GM18951 (cell line): ENCODE measurements around the gene EPHB6.

Experiments
- POLR2A ChIP-seq: IDR thresholded peaks from 4 replicates; pipeline ENCODE4 v1.6.1; 2011; ENCODE audit warnings: mild to moderate bottlenecking; ENCODE audit not compliant: insufficient read length, insufficient read depth; ENCODE audit errors: extremely low read depth
- in situ Hi-C: fragments of 300-500 bp; cut with MboI; formaldehyde crosslinking; loops from one replicate; pipeline ENCODE4 v1.12.0; 2022; ENCODE audit warnings: low sequenced_read_pairs, mixed read lengths, inconsistent platforms; ENCODE audit not compliant: unreplicated experiment

EPHB6 gene

DNA sequence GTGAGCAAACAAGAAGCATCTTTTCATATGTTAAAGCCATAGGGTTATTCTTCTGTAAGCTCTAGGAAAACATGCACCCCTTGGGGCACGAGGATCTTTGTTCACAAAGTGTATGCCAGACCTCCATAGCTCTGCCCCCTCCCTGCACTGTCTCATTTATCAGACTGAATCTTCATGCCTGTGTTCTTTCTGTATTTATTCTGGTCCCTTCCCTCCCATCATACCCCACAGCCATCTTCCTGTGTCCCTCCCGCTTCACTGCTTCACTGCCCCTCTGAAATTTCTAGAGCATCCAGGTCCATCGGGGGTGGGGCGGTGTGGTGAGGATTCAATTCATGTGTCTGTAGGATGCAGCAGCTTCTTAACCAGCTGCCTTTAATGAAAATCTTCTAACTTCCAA, 7.5 kb downstream of the EPHB6 start:
- in situ Hi-C loops: loop anchor here (25.0 kb wide), 1 partner anchor 350 kb away; the partner anchor contains the start of gene TAS2R40
- no peak for TF ChIP-seq POLR2A

DNA sequence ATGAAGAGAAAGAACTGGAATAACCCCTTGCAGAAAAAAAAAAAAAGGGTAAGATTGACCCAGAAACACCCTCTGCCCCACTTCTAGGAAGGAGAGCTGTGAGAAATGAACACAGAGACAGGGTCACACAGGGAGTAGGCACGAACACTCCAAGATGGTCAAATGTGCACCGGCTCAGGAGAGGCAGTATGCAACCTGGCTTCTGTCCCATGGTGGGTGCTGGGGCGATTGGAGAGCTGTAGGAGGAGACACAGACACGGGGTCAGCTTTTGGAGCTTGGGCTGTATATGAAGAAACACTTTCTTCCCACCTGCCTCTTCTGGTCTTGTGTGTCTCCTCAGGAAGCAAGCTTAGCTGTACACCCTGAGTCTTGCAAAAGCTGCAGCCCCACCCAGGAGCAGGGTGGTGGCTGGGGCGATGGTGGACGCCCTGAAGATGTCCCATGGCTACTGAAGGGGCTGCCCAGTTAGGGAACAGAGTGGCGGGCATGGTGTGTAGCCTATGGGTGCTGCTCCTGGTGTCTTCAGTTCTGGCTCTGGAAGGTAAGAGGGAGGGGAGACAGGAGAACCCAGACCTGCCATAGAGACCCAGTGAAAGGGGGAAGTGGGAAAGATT, 8.0 kb downstream of the EPHB6 start:
- in situ Hi-C loops: loop anchor here (25.0 kb wide), 1 partner anchor 349 kb away; the partner anchor contains the start of gene TAS2R40
- TF ChIP-seq POLR2A: no peak

DNA sequence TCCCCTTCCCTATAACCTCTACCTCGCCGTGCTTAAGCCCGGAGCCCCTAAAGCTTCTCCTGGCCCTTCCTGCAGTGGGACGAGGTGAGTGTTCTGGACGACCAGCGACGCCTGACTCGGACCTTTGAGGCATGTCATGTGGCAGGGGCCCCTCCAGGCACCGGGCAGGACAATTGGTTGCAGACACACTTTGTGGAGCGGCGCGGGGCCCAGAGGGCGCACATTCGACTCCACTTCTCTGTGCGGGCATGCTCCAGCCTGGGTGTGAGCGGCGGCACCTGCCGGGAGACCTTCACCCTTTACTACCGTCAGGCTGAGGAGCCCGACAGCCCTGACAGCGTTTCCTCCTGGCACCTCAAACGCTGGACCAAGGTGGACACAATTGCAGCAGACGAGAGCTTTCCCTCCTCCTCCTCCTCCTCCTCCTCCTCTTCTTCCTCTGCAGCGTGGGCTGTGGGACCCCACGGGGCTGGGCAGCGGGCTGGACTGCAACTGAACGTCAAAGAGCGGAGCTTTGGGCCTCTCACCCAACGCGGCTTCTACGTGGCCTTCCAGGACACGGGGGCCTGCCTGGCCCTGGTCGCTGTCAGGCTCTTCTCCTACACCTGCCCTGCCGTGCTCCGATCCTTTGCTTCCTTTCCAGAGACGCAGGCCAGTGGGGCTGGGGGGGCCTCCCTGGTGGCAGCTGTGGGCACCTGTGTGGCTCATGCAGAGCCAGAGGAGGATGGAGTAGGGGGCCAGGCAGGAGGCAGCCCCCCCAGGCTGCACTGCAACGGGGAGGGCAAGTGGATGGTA, 9.2 kb downstream of the EPHB6 start:
- TF ChIP-seq POLR2A: no peak
- in situ Hi-C loops: loop anchor here (25.0 kb wide), 1 partner anchor 348 kb away; the partner anchor contains the start of gene TAS2R40

DNA sequence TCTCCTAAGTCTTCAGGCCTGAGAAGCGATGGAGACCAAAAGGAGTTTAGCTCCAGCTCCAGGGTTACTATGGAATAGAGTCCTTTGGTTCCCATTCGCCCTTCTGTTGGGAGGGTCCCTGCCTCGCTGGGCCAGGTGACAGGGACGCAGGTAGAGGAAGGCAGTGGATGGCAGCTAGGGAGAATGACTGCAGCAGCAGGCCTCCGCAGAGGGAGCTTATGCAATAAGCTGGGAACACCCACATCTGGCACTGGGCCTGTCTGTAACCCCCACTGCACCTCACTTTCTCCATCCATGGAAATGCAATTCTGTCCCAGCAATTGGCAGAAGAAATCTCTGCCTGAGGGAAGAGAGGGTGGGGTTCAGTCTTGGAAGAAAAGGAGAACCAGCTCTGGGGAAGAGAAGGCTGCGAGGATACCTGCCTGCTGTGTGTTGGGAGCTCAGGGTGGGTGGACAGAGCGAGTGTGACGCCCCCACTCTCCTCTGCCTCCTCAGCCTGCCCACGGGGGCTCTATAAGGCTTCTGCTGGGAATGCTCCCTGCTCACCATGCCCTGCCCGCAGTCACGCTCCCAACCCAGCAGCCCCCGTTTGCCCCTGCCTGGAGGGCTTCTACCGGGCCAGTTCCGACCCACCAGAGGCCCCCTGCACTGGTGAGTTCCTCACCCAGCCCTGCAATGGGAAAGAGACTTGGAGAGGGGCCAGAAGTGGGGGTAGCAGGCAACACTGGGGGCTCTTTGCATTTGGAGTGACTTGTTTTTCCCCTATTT, 10.3 kb downstream of the EPHB6 start:
- in situ Hi-C loops: loop anchor here (25.0 kb wide), 1 partner anchor 347 kb away; the partner anchor contains the start of gene TAS2R40
- TF ChIP-seq POLR2A: no peak

DNA sequence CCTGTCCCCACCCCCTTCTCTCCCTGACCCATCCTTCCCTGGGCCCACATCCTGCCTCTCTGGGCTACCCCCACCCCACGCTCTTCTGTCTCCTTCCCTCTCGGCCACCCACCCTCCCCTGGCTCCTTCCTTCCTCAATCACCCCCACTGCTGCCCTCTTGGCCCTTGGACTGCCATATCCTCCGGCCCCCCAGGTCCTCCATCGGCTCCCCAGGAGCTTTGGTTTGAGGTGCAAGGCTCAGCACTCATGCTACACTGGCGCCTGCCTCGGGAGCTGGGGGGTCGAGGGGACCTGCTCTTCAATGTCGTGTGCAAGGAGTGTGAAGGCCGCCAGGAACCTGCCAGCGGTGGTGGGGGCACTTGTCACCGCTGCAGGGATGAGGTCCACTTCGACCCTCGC, 10.9 kb downstream of the EPHB6 start:
- in situ Hi-C loops: loop anchor here (25.0 kb wide), 1 partner anchor 347 kb away; the partner anchor contains the start of gene TAS2R40
- no peak for TF ChIP-seq POLR2A

DNA sequence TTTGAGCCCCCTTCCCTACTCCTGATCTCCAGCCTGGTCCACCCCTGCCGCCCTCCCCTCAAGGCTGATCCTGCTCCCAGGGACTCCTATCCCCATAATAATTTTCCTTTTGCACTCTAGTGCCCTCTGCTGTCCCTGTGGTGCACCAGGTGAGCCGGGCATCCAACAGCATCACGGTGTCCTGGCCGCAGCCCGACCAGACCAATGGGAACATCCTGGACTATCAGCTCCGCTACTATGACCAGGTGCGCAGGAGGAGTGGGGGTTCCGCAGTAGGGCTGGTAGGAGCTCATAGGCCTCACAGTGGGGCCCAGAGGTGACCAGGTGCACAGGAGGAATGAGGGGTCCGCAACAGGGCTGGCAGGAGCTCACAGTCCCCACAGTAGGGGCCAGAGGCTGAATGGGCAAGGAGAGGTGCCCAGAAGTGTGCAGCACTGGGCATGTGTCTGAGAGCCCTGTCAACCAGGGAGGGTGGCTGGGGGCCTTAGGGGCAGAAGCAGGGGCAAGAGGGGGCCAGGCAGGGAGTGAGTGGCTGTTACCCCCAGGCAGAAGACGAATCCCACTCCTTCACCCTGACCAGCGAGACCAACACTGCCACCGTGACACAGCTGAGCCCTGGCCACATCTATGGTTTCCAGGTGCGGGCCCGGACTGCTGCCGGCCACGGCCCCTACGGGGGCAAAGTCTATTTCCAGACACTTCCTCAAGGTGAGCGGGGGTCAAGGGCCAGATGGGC, 11.7 kb downstream of the EPHB6 start:
- in situ Hi-C loops: loop anchor here (25.0 kb wide), 1 partner anchor 346 kb away; the partner anchor contains the start of gene TAS2R40
- TF ChIP-seq POLR2A: no peak

DNA sequence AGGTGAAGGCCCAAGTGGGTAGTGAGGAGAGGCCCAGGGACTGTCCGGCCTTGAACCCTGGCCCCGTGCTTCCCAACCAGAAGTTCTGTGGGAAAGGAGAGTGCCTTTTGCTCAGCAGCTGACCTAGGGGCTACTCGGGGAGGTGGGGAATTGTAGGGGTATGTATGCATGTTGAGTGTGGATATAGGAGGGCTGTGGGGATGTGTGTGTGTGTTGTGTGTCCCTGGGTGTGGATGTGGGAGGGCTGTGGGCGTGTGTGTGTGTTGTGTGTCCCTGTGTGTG, 12.2 kb downstream of the EPHB6 start:
- no peak for TF ChIP-seq POLR2A
- in situ Hi-C loops: loop anchor here (25.0 kb wide), 1 partner anchor 345 kb away; the partner anchor contains the start of gene TAS2R40

DNA sequence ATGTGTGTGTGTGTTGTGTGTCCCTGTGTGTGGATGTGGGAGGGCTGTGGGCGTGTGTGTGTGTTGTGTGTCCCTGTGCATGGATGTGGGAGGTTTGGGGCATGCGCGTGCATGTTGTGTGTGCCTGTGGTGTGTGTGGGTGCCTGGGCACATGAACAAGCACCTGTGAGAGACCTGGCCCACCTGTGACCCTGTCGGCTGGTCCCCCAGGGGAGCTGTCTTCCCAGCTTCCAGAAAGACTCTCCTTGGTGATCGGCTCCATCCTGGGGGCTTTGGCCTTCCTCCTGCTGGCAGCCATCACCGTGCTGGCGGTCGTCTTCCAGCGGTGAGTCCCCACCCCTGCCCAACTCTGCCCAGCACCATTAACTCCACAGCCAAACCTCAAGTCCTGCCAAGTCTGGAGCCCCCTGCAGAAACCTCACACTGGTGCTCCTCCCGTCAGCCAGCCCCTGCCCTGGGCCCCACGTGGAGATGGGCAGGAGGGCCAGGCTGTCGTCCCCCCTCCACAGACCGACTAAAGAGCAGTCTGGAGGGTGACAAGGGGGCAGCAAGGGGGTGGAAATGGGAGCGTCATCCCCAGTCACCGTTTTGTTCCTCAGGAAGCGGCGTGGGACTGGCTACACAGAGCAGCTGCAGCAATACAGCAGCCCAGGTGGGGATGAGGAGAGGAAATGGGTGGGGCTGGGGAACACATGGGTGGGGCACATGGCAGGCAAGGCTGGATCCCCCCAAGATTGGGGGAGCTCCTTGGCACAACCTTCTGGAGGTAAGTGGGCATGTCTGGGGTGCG, 12.7 kb downstream of the EPHB6 start:
- in situ Hi-C loops: loop anchor here (25.0 kb wide), 1 partner anchor 345 kb away; the partner anchor contains the start of gene TAS2R40
- TF ChIP-seq POLR2A: no peak

DNA sequence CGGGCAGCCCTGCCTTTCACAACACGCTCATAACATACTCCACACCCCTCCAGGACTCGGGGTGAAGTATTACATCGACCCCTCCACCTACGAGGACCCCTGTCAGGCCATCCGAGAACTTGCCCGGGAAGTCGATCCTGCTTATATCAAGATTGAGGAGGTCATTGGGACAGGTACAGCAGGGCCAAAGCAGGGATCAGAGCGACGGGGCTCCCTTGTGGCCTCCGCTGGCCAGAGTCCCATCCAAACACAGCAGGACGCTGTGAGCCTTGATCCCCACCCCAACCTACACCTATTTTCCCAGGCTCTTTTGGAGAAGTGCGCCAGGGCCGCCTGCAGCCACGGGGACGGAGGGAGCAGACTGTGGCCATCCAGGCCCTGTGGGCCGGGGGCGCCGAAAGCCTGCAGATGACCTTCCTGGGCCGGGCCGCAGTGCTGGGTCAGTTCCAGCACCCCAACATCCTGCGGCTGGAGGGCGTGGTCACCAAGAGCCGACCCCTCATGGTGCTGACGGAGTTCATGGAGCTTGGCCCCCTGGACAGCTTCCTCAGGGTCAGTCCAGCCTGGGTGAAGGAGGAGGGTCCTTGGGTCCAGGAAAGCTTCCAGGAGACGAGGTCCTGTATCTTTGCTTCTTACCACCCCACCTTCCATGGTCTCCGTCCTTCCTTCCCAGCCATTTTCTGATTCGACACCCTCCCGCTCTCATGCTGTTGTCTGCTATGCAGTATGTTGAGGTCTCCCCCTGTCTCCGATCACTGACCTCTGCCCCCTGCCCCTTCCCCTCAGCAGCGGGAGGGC, 13.5 kb downstream of the EPHB6 start:
- in situ Hi-C loops: loop anchor here (25.0 kb wide), 1 partner anchor 344 kb away; the partner anchor contains the start of gene TAS2R40
- no peak for TF ChIP-seq POLR2A

DNA sequence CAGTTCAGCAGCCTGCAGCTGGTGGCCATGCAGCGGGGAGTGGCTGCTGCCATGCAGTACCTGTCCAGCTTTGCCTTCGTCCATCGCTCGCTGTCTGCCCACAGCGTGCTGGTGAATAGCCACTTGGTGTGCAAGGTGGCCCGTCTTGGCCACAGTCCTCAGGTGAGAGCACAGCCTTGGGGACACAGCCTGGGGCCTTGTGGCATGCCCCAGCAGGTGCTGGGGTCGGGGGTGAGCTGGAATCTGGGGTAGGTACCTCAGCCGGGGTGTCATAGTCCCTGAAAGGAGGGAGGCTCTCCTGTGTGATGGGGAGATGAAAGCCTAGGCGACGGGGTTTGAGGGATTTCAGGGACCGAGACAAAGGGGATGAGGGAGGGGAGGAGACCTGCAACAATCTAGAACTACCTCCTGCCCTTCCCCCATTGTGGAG, 14.1 kb downstream of the EPHB6 start:
- in situ Hi-C loops: loop anchor here (25.0 kb wide), 1 partner anchor 343 kb away; the partner anchor contains the start of gene TAS2R40
- TF ChIP-seq POLR2A: no peak

DNA sequence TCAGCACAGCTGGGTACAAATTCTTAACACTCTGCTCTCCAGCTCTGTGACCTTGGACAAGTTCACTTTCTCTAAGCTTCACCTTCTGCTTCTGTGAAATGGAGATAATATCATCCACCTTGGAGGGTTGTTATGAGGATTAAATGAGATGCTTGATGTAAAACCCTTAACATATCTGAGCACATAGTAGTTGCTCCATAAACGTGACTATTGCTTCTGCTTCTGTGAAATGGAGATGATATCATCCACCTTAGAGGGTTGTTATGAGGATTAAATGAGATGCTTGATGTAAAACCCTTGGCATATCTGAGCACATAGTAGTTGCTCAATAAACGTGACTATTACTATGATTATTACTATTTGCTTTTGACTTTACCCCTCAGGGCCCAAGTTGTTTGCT, 14.6 kb downstream of the EPHB6 start:
- in situ Hi-C loops: loop anchor here (25.0 kb wide), 1 partner anchor 343 kb away; the partner anchor contains the start of gene TAS2R40
- TF ChIP-seq POLR2A: no peak

DNA sequence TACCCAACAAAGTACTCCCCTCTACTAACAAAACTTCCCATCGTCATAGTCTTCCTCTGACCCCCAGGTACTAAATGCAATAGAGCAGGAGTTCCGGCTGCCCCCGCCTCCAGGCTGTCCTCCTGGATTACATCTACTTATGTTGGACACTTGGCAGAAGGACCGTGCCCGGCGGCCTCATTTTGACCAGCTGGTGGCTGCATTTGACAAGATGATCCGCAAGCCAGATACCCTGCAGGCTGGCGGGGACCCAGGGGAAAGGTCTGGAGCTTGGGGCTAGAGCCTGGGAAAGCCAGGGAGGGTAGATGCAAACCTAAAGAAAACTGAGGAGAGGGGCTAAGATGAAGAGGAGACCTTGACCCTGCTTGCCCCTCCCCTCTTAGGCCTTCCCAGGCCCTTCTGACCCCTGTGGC, 15.3 kb downstream of the EPHB6 start:
- TF ChIP-seq POLR2A: no peak
- in situ Hi-C loops: loop anchor here (10.0 to 25.0 kb wide), 2 partner anchors 135 to 342 kb away; partner anchors contain the start of gene TAS2R40
